Fibroblast of lung (primary cell): ENCODE measurements around the gene XBP1.

Experiments
- EZH2 ChIP-seq: IDR thresholded peaks from 2 replicates; pipeline ENCODE4 v1.5.1; 2012; ENCODE audit warnings: low read length, control low read depth, mild to moderate bottlenecking; ENCODE audit errors: missing control alignments
- TF ChIP-seq, protein P1 (sequence below), 2 donors: IDR thresholded peaks in 1 of 2; conservative IDR thresholded peaks in 1 of 2; 1 replicate in 1 of 2; 2 replicates in 1 of 2; pipeline ENCODE4 v1.5.1; 2011 to 2012; ENCODE audit warnings: low read length in 2 of 2, control low read depth in 1 of 2, inconsistent platforms in 1 of 2, low read depth in 1 of 2, mild to moderate bottlenecking in 1 of 2

DNA sequence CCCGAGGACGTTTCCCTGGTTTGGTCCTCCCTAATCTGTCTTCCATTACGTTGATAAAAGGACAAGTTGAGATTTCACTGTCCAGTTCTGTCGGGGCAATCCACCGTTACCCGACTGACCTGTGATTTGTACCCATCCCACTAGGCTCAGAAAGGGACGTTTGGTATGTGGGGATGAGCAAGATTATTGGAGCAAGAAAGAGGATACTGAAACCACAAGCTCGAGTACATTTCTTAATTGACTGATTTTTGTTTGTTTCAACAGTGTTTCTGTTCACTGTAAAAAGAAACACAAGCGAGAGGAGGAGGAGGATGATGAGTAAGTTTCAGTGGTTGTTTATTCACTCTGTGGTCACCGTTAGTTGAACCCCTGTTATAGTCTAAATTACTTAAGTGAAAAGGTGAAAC, 26.9 kb downstream of the XBP1 start:
- TF ChIP-seq, protein P1, sequence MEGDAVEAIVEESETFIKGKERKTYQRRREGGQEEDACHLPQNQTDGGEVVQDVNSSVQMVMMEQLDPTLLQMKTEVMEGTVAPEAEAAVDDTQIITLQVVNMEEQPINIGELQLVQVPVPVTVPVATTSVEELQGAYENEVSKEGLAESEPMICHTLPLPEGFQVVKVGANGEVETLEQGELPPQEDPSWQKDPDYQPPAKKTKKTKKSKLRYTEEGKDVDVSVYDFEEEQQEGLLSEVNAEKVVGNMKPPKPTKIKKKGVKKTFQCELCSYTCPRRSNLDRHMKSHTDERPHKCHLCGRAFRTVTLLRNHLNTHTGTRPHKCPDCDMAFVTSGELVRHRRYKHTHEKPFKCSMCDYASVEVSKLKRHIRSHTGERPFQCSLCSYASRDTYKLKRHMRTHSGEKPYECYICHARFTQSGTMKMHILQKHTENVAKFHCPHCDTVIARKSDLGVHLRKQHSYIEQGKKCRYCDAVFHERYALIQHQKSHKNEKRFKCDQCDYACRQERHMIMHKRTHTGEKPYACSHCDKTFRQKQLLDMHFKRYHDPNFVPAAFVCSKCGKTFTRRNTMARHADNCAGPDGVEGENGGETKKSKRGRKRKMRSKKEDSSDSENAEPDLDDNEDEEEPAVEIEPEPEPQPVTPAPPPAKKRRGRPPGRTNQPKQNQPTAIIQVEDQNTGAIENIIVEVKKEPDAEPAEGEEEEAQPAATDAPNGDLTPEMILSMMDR (conservative IDR thresholded peaks at IDR 0.05 in 1 of 2, IDR thresholded peaks at IDR 0.05 in 1 of 2; ENCODE audit: low read depth in 1 of 2, low read length in 2 of 2): no peak
- no peak for TF ChIP-seq EZH2
